Cardiac fibroblast (primary cell): Measurements from ENCODE around the gene HSPB9.
A peak's percentile ranks its signal among the peaks of the same experiment; 100 is the strongest.

Source experiments
- DNase-seq, 2 donors: peaks; one replicate each; pipeline versions ENCODE4 v3.0.0 to v3.0.0-alpha.2; 2010; ENCODE audit warnings: low read depth in 2 of 2
- H3K4me3 ChIP-seq, 2 donors: replicated peaks in 1 of 2; 1 replicate in 1 of 2; 2 replicates in 1 of 2; pipeline ENCODE4 v1.5.1; 2011; ENCODE audit warnings: low read depth in 2 of 2, low read length in 2 of 2, mild to moderate bottlenecking in 2 of 2, moderate library complexity in 1 of 2
- TF ChIP-seq, protein P1 (sequence below): IDR thresholded peaks from one replicate; pipeline ENCODE4 v1.5.1; 2011; ENCODE audit warnings: low read depth, mild to moderate bottlenecking, low read length, inconsistent platforms

Gene HSPB9

DNA sequence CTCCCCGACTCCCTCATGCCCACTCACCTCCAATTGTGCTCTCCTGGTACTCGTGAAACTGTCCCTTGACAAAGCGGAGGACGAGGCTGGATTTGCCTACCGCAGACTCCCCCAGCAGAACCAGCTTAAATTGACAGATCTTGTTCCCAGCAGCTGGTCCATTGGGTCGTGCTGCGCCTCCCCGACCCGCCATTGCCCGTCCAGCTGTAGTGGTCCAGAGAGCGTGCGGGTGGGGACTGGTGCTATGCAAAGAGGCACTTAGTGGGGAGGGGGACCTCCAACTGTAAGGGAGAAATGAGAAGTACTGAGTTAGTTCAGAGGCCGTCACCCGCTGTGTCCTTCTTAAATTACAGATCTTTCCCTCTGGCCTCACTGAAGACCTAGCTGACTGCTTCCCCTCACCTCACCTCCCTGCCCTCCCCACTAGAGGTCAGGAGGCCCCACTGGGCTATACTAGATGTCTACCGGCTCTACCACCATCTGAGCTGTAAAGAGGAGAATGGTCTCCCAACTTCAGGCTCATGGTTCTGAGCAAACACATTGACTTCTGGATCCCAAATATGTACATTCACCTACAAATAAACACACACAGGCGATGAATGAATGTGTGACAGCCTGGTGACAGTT, 7.8 kb downstream of the HSPB9 start:
- H3K4me3 ChIP-seq: no peak overlapping the region
- TF ChIP-seq, protein P1, sequence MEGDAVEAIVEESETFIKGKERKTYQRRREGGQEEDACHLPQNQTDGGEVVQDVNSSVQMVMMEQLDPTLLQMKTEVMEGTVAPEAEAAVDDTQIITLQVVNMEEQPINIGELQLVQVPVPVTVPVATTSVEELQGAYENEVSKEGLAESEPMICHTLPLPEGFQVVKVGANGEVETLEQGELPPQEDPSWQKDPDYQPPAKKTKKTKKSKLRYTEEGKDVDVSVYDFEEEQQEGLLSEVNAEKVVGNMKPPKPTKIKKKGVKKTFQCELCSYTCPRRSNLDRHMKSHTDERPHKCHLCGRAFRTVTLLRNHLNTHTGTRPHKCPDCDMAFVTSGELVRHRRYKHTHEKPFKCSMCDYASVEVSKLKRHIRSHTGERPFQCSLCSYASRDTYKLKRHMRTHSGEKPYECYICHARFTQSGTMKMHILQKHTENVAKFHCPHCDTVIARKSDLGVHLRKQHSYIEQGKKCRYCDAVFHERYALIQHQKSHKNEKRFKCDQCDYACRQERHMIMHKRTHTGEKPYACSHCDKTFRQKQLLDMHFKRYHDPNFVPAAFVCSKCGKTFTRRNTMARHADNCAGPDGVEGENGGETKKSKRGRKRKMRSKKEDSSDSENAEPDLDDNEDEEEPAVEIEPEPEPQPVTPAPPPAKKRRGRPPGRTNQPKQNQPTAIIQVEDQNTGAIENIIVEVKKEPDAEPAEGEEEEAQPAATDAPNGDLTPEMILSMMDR: no peak
- DNase-seq: no peak

- TF ChIP-seq, protein P1: no peak
- no peak overlapping the region for H3K4me3 ChIP-seq
Observed at GRCh38 chr17:42131232-42131631, 8.6 kb downstream of the HSPB9 start.

DNA sequence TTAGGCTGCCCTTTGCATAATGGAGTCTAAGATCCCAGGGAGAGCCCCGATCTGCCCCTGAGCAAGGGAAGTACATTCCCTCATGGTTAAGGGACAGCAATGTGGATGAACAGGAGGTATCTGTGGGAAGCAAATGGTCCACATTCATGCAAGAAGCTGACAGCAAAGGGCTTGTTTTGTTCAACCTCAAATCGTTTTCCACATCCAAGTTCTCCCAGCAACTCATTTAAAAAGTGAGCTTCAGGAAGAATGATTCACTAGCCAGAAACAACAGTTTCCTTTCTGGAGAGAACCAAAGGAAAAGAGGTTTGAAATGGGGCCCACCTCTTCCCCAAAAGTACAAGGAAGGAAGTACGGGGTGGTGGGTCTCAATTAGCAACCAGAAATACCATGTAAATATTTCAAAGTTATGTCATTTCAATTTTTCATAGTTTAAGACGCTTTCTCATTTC, 9.4 kb downstream of the HSPB9 start:
- no peak overlapping the region for H3K4me3 ChIP-seq
- peak; percentile 39 to 60 for DNase-seq
- TF ChIP-seq, protein P1: no peak

More at GRCh38 chr17:42131232-42131631, 8.6 kb downstream of the HSPB9 start:
- no peak for DNase-seq

GRCh38 chr17:42132941-42133340, 10.3 kb downstream of the HSPB9 start:
- H3K4me3 ChIP-seq: no peak overlapping the region
- DNase-seq: peak; percentile 70 to 73
- TF ChIP-seq, protein P1: no peak

- DNase-seq: no peak
- H3K4me3 ChIP-seq: no peak overlapping the region
- TF ChIP-seq, protein P1: no peak
Observed at GRCh38 chr17:42133461-42134041, 10.9 kb downstream of the HSPB9 start.

- no peak for DNase-seq
- no peak overlapping the region for H3K4me3 ChIP-seq
Observed at GRCh38 chr17:42135151-42135550, 12.5 kb downstream of the HSPB9 start.

More at GRCh38 chr17:42135151-42135550, 12.5 kb downstream of the HSPB9 start:
- TF ChIP-seq, protein P1: no peak
